Cardiac muscle cell (in vitro differentiated cells and primary cell): ENCODE measurements around the gene HUS1. TPM values are rescaled to one million over a fixed set of nuclear protein-coding genes. Genes with fewer than 3 reads are reported as not detected.
"Not testable (repeated sequence)": the region's sequence is repeated elsewhere in the genome, so short reads cannot be mapped to it uniquely, and the experiment has no call there.

Experiments used
- DNase-seq, 2 donors: peaks; one replicate each; pipeline versions ENCODE4 v3.0.0 to v3.0.0-alpha.2; 2010 to 2017; ENCODE audit warnings: low read depth in 1 of 2, low spot score in 1 of 2
- H3K27ac ChIP-seq: fragments of 200-600 bp; sonication (generic); 2 replicates; pipeline ENCODE4 v1.5.1; 2016
- H3K27me3 ChIP-seq: fragments of 200-600 bp; sonication (generic); 2 replicates; pipeline ENCODE4 v1.6.0; 2016; ENCODE audit warnings: control low read depth
- H3K36me3 ChIP-seq: fragments of 200-600 bp; sonication (generic); 2 replicates; pipeline ENCODE4 v1.5.1; 2016; ENCODE audit warnings: control low read depth
- H3K4me1 ChIP-seq: fragments of 200-600 bp; sonication (generic); 2 replicates; pipeline ENCODE4 v1.8.1; 2017; ENCODE audit warnings: low read depth, mild to moderate bottlenecking, mixed run types
- H3K4me3 ChIP-seq: fragments of 200-600 bp; sonication (generic); 2 replicates; pipeline ENCODE4 v1.5.1; 2016; ENCODE audit warnings: mild to moderate bottlenecking
- H3K9me3 ChIP-seq: fragments of 200-600 bp; sonication (generic); 2 replicates; pipeline ENCODE4 v1.5.1; 2017; ENCODE audit warnings: low read depth, mild to moderate bottlenecking, control low read depth
- polyA plus RNA-seq: library from polyadenylated mRNA; unstranded; fragments of >200 nt; fragmentation: Nextera tagmentation; extraction: Ambion mirVana; gene quantifications from 2 replicates; pipeline ENCODE4 v1.2.1, GENCODE V29; 2016
- total RNA-seq: library from RNA; depleted of rRNA; stranded (reverse); fragments of >200 nt; gene quantifications from 2 replicates; pipeline ENCODE4 v1.2.3, GENCODE V29; 2016
- TF ChIP-seq, protein P1 (sequence below): IDR thresholded peaks from 2 replicates; pipeline ENCODE4 v1.5.1; 2012; ENCODE audit warnings: low read depth, mild to moderate bottlenecking, low read length

The HUS1 gene
- total and polyA plus RNA-seq, 2 experiments from 2014 or later, result 19.6 to 37.4 TPM

DNA sequence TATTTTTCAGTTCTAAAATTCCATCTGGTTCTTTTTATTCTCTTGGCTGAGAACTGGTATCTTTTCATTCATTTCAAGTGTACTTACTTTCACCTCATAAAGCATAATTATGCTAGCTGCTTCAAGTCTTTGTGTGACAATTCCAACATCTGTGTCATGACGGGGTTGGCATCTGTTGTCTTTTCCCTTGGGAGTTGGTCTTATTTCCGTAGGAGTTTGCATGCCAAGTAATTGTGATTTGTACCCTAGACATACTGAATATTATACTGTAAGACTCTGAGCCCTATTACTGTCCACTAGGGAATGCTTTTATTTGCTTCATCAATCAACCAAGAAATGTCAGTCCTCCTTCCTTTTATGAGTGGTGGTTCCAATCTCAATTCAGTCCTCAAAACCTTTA lies 24.6 kb upstream of the HUS1 start:
- TF ChIP-seq, protein P1, sequence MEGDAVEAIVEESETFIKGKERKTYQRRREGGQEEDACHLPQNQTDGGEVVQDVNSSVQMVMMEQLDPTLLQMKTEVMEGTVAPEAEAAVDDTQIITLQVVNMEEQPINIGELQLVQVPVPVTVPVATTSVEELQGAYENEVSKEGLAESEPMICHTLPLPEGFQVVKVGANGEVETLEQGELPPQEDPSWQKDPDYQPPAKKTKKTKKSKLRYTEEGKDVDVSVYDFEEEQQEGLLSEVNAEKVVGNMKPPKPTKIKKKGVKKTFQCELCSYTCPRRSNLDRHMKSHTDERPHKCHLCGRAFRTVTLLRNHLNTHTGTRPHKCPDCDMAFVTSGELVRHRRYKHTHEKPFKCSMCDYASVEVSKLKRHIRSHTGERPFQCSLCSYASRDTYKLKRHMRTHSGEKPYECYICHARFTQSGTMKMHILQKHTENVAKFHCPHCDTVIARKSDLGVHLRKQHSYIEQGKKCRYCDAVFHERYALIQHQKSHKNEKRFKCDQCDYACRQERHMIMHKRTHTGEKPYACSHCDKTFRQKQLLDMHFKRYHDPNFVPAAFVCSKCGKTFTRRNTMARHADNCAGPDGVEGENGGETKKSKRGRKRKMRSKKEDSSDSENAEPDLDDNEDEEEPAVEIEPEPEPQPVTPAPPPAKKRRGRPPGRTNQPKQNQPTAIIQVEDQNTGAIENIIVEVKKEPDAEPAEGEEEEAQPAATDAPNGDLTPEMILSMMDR, result no peak
- no peaks in the 10 kb centered on the region for H3K36me3 ChIP-seq
- H3K4me1 ChIP-seq, result no peaks in the 10 kb centered on the region
- no peaks in the 10 kb centered on the region for H3K27me3 ChIP-seq
- no peak for DNase-seq
- no peak overlapping the region for H3K27ac ChIP-seq
- no peaks in the 10 kb centered on the region for H3K9me3 ChIP-seq
- H3K4me3 ChIP-seq, result no peak overlapping the region

DNA sequence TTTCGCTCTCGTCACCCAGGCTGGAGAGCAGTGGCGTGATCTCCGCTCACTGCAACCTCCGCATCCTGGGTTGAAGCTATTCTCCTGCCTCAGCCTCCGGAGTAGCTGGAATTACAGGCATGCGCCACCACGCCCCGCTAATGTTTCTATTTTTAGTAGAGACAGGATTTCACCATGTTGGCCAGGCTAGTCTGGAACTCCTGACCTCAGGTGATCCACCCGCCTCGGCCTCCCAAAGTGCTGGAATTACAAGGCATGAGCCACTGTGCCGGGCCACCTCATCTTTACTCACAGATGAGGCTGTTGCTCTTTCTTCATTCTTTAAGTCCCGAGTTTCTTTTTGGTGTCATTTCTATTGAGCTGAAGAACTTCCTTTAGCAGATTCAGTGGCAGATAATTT lies 20.7 kb upstream of the HUS1 start:
- H3K4me3 ChIP-seq, H3K36me3 ChIP-seq, H3K27me3 ChIP-seq, H3K27ac ChIP-seq, H3K4me1 ChIP-seq, H3K9me3 ChIP-seq: not testable (repeated sequence)
- DNase-seq, result peak in 1 of 2 donors; percentile 24

GRCh38 chr7:47999413-47999812 lies 20.0 kb upstream of the HUS1 start:
- DNase-seq, result no peak
- no peak overlapping the region for H3K4me3 ChIP-seq
- H3K36me3 ChIP-seq, result no peaks in the 10 kb centered on the region
- TF ChIP-seq, protein P1, result no peak
- no peaks in the 10 kb centered on the region for H3K4me1 ChIP-seq
- no peak overlapping the region for H3K27ac ChIP-seq
- no peaks in the 10 kb centered on the region for H3K9me3 ChIP-seq
- no peaks in the 10 kb centered on the region for H3K27me3 ChIP-seq

GRCh38 chr7:47992446-47992845 lies 13.0 kb upstream of the HUS1 start:
- H3K36me3 ChIP-seq, result no peaks in the 10 kb centered on the region
- no peak for DNase-seq
- H3K4me3 ChIP-seq, result no peak overlapping the region
- peak overlapping the region; percentile 78 for H3K27ac ChIP-seq
- H3K4me1 ChIP-seq, result peaks cover 9% of the 10 kb centered on the region
- TF ChIP-seq, protein P1, result no peak
- no peaks in the 10 kb centered on the region for H3K9me3 ChIP-seq
- no peaks in the 10 kb centered on the region for H3K27me3 ChIP-seq

DNA sequence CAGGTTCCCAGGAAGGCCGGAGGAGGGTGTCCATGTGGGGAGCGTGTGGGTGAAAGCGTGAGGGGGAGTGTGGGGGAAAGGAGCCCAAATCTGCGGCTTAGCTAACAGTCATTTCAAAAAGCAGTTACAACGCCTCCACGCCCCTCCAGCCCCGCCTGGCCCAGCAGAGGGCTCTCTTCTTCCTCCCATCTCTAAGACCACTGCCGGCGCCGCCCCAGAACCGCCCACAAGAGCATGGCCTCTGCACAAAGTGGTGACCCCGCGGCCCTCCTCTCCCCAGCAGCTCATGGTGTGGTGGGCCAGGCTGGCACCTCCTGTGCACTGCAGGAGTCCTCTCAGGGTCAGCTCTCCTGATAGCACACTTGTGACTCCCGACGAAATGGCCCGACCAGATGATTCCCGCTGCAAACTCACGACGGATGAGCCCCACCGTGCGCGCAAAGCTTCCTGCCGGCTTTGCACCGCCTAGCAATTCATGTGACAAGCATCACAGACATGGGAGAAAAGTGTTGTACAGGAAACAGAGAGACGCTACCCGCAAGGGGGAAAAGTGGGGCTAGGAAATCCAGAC lies 12.4 kb upstream of the HUS1 start:
- Histone ChIP-seq H3K27me3 (no peaks in the 10 kb centered on the region), H3K9me3 (no peaks in the 10 kb centered on the region), H3K4me1 (peaks cover 9% of the 10 kb centered on the region), H3K36me3 (no peaks in the 10 kb centered on the region), H3K27ac (peak overlapping the region; percentile 78), H3K4me3 (peak overlapping the region; percentile 12)
- TF ChIP-seq, protein P1, result peak; percentile 84
- DNase-seq, result peak; percentile 85 to 86

DNA sequence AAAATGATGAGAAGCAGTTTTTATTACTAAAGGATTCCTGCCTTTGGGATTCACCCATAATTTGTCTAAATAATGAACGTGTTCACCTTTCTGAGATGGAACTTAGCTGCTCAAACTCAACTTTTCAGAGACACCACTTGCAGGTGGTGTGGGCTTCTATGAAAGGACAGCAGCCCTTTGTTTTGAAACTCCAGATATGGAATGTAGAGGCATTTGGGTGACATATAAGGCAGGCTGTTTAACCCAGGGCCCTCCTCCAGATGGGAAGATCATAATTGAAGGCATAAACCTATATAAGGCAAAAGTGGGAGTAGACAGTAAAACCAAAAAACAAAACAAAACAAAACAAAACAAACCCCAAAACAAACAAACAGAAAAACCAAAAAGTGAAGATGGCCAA lies 11.9 kb upstream of the HUS1 start:
- DNase-seq, result no peak
- no peaks in the 10 kb centered on the region for H3K9me3 ChIP-seq
- H3K27me3 ChIP-seq, result no peaks in the 10 kb centered on the region
- H3K4me1 ChIP-seq, result peaks cover 9% of the 10 kb centered on the region
- H3K36me3 ChIP-seq, result no peaks in the 10 kb centered on the region
- H3K4me3 ChIP-seq, result no peak overlapping the region
- TF ChIP-seq, protein P1, result no peak
- peak overlapping the region; percentile 78 for H3K27ac ChIP-seq
